ENCODE data around the gene TMC6. TPM values are rescaled to one million over a fixed set of nuclear protein-coding genes. Genes with fewer than 3 reads are reported as not detected.

TMC6 gene
- total RNA-seq, 1 donor from 2014 or later, result 251 TPM

DNA sequence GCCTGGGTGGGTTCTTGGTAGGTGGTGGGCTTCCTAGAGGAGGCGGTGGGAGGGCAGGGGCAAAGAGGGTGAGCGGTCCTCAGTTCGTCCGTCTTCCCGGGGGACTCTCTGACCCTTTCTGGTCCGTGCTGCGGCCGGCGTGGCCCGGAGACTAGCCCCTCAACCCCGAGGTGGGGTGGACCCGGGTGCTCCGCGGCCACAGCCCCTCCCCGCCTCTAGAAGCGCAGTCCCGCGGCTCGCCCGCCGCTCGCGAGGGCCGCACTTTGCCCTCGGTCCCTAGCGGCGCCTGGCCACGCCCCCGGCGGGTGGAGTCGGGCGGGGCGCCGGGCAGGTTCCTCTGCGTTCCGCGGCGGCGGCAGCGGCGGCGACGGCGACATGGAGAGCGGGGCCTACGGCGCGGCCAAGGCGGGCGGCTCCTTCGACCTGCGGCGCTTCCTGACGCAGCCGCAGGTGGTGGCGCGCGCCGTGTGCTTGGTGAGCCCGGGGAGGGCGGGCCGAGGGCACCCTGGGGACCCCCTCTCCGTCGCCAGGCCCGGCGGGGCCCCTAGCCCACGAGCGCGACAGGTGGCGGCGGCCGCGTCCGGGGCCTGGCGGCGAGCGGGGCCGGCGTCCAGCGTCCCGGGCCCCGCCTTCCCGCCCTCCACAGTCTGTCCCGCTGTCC is 39.8 kb upstream of the TMC6 start, which contains the start of gene SYNGR2:
SYNGR2 (plus strand) TSS at position 340 of the 661 bp plus-strand sequence; CDS start at position 376, 36 bp downstream.
- peak; percentile 98 for DNase-seq
- Mint-ChIP-seq H3K27ac (peak within 1 kb of the TSS; percentile 78), H3K9me3 (no peaks in the 10 kb centered on the region), H3K27me3 (no peaks in the 10 kb centered on the region), H3K36me3 (ENCODE audit: low read depth) (peaks cover 22% of the 10 kb centered on the region), H3K4me3 (peak within 1 kb of the TSS; percentile 81), H3K4me1 (peaks cover 30% of the 10 kb centered on the region)
- intact Hi-C loops (cut with micrococcal nuclease), result loop anchor here (2.0 to 5.0 kb wide), 2 partner anchors 36 to 56 kb away; partner anchors contain the start of gene TMC8

DNA sequence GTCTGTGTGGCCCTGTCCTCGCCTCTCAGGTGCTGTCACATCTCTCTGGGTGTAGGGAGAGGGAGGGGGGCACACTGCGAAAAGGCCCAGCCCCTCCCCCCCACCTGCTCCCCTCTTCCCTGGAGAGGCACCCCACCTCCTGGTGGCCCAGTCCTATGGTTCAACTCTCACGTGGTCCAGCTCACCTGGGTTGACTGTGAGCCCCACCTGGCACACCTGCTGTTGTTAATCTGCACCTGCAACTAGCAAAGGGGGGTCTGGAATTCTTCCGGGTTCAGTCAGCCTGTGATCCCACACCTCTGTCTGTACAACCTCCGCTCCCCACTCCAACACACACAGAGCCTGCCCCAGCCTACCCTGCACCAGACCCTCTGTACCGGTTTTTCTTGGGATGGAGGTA is 37.9 kb upstream of the TMC6 start:
- no peaks in the 10 kb centered on the region for H3K9me3 Mint-ChIP-seq
- intact Hi-C loops (cut with micrococcal nuclease), result loop anchor here (5.0 kb wide), 1 partner anchor 34 kb away; the partner anchor contains the start of gene TMC8
- peaks cover 13% of the 10 kb centered on the region for H3K4me1 Mint-ChIP-seq
- H3K27me3 Mint-ChIP-seq, result no peaks in the 10 kb centered on the region
- H3K27ac Mint-ChIP-seq, result no peak overlapping the region
- H3K36me3 Mint-ChIP-seq (ENCODE audit: low read depth), result peaks cover 5% of the 10 kb centered on the region
- no peak overlapping the region for H3K4me3 Mint-ChIP-seq
- DNase-seq, result no peak

DNA sequence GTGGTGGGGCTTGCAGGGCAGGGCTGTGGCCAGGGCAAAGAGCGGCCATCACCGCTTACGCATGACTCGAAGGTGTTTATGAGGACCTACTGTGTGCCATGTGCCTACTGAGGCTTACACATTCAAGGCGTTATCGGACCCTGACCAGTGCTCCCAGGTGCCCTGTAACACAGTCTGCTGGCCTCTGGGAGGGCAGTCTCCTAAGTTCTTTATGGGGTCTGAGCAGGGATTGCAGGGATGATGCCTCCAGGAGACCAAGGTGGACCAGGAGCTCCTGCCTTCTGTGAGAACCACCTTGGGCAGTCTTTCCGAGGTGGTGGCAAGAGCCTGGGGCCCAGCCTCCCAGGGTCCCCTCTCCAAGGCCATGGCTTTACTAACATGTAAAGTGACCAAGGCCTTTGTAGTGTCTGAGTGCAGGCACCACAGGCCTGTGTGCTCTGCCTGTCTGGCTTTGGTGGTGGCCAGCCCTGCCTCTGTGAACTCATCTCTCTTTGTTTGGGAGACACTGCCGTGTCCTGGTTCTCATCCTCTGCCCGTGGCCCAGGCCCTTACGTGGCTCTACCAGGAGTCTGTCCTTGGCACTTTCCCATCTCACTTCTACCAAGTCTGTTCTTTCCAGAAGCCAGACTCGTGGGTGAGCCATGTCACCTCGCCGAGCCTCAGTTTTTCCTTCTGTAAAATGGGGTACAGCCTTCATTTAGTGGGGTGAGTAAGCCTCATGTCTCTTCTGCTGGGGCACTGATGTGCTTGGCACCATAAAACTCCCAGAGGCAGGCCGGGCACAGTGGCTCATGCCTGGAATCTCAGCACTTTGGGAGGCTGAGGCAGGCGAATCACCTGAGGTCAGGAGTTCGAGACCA is 36.4 kb upstream of the TMC6 start:
- H3K9me3 Mint-ChIP-seq, result no peaks in the 10 kb centered on the region
- DNase-seq, result no peak
- no peak overlapping the region for H3K4me3 Mint-ChIP-seq
- intact Hi-C loops (cut with micrococcal nuclease), result loop anchor here (5.0 kb wide), 1 partner anchor 33 kb away; the partner anchor contains the start of gene TMC8
- peaks cover 5% of the 10 kb centered on the region for H3K4me1 Mint-ChIP-seq
- no peak overlapping the region for H3K27ac Mint-ChIP-seq
- H3K36me3 Mint-ChIP-seq (ENCODE audit: low read depth), result no peaks in the 10 kb centered on the region
- no peaks in the 10 kb centered on the region for H3K27me3 Mint-ChIP-seq

DNA sequence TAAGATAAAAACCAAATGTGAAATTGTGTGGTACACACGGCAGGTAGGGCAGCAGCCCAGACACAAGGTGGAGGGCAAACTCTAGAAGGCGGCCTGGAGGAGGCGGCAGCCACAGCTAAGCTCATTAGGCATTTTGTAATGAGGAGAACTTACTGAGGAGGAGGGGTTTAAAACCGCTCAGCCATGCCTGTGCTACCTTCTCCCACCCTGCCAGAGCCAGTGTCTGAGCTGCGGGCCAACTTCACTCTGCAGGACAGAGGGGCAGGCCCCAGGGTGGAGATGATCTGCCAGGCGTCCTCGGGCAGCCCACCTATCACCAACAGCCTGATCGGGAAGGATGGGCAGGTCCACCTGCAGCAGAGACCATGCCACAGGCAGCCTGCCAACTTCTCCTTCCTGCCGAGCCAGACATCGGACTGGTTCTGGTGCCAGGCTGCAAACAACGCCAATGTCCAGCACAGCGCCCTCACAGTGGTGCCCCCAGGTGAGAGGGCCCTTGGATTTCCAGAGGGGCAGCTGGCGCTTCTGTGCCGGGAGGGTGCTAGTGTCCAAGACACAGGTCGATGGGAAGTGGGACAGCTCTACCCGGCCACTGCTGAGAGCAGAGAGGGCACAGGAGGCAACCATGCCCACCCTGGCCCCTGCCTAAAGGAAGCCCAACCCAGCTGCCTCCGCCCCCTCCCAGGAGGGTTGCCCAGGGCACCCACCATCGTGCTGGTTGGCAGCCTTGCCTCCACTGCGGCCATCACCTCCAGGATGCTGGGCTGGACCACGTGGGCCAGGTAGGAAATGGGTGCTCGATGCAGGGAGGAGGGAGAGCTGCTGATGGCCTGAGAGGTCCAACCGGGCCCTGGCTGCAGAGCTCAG is 35.6 kb upstream of the TMC6 start:
- Mint-ChIP-seq H3K27me3 (no peaks in the 10 kb centered on the region), H3K27ac (no peak overlapping the region), H3K9me3 (no peaks in the 10 kb centered on the region), H3K4me1 (peaks cover 6% of the 10 kb centered on the region), H3K36me3 (ENCODE audit: low read depth) (no peaks in the 10 kb centered on the region), H3K4me3 (no peak overlapping the region)
- no peak for DNase-seq
- intact Hi-C loops (cut with micrococcal nuclease), result no loop called here

DNA sequence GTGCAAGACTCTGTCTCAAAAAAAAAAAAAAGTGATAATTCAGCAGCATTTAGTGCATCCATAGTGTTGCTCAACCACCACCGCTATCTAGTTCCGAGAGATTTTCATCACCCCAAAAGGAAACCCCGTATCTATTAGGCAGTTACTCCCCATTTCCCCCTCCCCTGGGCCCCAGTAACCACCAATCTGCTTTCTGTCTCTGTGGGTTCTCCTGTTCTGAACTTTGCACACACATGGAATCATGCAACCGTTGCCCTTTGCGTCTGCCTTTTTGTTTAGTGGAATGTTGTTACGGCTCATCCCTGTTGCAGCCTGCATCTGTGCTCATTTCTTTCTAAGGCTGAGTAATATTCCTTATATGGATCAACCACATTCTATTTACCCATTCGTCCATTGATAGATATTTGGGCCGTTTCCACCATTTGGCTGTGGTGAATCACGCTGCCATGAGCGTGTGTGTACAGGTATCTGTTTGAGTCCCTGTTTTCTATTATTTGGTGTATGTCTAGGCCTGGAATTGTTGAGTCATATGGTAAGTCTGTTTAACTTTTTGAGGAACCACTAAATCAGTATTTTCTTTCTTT is 31.1 kb upstream of the TMC6 start:
- Mint-ChIP-seq H3K4me1 (peaks cover 9% of the 10 kb centered on the region), H3K27me3 (no peaks in the 10 kb centered on the region), H3K4me3 (no peak overlapping the region), H3K36me3 (ENCODE audit: low read depth) (no peaks in the 10 kb centered on the region), H3K27ac (peak overlapping the region; percentile 56), H3K9me3 (no peaks in the 10 kb centered on the region)
- intact Hi-C loops (cut with micrococcal nuclease), result no loop called here
- DNase-seq, result no peak

DNA sequence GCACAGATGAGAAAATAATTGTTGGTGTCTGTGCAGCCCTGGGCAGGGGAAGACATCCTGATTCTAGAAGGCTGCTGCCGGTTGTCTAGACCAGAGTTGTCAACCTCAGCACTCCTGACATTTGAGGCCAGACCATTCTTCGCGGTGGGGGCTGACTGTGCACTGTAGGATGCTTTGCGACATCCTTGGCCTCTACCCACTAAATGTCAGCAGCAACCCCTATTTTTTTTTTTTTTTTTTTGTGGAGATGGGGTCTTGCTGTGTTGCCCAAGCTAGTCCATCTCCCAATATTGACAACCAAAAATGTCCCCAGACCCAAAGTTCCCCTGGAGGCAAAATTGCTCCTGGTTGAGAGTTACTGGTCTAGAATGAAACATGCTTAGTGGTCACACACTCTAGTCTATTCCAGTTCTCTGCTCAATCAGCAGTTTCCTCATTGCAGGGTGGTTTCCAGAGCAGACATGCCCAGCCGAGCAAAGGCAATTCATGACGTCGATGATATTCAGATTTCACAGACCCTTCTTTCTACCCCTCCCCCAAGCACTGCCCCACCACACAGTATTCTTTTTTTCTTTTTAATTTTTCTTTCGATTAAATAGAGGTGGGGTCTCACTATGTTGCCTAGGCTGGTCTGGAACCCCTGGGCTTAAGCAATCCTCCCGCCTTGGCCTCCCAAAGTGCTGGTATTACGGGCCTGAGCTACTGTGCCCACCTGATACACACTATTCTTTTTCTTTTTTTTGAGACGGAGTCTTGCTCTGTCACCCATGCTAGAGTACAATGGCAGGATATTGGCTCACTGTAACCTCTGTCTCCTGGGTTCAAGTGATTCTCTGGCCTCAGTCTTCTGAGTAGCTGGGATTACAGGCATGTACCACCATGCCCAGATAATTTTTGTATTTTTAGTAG is 26.6 kb upstream of the TMC6 start:
- no peak for DNase-seq
- H3K27ac Mint-ChIP-seq, result no peak overlapping the region
- H3K27me3 Mint-ChIP-seq, result no peaks in the 10 kb centered on the region
- intact Hi-C loops (cut with micrococcal nuclease), result no loop called here
- H3K36me3 Mint-ChIP-seq (ENCODE audit: low read depth), result no peaks in the 10 kb centered on the region
- no peak overlapping the region for H3K4me3 Mint-ChIP-seq
- no peaks in the 10 kb centered on the region for H3K9me3 Mint-ChIP-seq
- H3K4me1 Mint-ChIP-seq, result peaks cover 9% of the 10 kb centered on the region

DNA sequence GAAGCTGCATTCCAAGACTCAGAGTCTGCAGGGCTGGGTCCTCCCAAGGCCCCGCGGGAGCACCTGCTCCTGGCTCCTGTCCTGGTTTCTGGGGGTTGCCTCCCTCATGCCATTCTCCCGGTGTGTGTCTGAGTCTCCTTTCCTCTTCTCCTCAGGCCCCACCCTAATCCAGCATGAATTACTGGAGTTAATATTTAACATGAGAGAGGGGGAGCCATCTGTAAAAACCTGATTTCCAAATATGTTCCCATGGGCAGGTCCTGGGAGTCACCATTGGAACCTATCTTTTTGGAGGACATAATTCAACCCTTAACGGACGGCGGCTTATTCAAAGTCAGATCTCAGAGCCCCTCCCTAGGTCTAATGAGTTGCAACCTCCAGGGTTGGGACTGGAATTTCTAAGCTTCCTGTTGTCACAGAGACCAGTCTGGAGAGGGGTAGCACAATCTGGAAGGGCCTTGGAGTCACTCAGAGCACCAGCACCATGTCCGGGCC is 23.0 kb upstream of the TMC6 start:
- intact Hi-C loops (cut with micrococcal nuclease), result no loop called here
- H3K27ac Mint-ChIP-seq, result no peak overlapping the region
- no peaks in the 10 kb centered on the region for H3K36me3 Mint-ChIP-seq (ENCODE audit: low read depth)
- H3K27me3 Mint-ChIP-seq, result peaks cover 3% of the 10 kb centered on the region
- H3K4me3 Mint-ChIP-seq, result no peak overlapping the region
- no peak for DNase-seq
- peaks cover 13% of the 10 kb centered on the region for H3K4me1 Mint-ChIP-seq
- H3K9me3 Mint-ChIP-seq, result no peaks in the 10 kb centered on the region

DNA sequence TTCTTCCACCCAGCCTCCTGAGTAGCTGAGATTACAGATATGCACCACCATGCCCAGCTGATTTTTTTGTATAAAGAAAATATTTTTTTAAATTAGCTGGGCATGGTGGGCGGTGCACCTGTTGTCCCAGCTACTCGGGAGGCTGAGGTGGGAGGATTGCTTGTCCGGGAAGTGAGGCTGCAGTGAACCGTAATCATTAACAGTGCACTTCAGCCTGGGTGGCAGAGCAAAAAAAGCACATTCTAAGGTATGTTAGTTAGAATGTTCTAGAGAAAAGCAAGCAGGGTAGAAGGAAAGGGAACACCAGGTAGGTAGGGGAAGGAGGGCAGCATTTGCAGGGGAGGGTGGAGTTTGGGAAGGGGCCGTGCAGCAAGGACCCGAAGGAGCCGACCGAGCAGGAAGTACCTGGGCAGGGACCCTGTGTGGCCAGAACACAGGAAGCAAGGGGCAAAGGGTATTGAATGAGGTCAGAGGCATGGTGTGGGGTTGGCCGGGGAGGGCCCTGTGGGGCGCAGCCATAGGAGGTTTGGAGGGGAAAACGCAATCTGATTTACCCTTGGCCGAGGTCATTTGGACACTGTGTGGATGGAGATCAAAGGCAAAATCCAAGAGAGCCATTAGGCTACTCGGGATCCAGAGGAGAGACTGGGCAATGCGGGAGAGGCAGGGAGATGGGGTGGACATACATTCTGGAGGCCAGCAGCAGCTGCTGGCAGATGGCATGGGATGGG is 19.9 kb upstream of the TMC6 start:
- no peak overlapping the region for H3K27ac Mint-ChIP-seq
- intact Hi-C loops (cut with micrococcal nuclease), result no loop called here

DNA sequence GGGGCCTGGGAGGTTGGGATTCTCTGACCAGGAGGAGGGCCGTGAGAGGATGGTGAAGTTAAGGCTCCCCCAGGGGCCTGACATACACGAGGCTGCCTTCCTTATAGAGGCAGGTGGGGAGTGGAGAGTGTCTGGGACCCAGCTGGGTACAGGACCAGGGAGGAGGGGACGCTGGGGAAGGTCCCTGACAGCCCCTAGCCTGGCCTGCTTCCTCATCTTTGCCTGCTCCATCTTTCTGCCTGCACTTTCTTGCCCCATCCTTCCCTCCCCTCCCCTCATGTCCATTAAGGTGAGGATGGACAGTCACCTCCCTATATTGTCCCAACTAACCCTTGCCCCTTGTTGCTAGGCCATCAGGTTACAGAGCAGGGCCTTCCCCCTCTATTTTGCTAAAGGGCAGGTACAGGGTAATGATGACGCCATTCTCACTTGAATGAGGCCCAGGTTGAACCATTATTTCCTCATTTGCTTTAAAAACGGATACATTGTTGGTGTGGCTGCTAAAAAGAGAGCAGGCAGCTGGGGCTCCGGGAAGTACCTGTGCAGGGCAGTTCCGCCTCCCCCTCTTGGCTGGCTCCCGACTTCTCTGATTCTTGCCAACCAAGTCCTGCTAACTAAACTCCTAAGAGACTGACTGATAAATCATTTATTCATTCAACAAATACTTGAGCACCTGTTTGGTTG is 18.9 kb upstream of the TMC6 start:
- peaks cover 12% of the 10 kb centered on the region for H3K4me1 Mint-ChIP-seq
- H3K36me3 Mint-ChIP-seq (ENCODE audit: low read depth), result peaks cover 4% of the 10 kb centered on the region
- H3K4me3 Mint-ChIP-seq, result no peak overlapping the region
- intact Hi-C loops (cut with micrococcal nuclease), result no loop called here
- H3K9me3 Mint-ChIP-seq, result no peaks in the 10 kb centered on the region
- peak overlapping the region; percentile 20 for H3K27ac Mint-ChIP-seq
- H3K27me3 Mint-ChIP-seq, result peaks cover 3% of the 10 kb centered on the region
- DNase-seq, result peak; percentile 60

More for the DNA sequence above, 19.9 kb upstream of the TMC6 start:
- H3K36me3 Mint-ChIP-seq (ENCODE audit: low read depth), result no peaks in the 10 kb centered on the region
- peaks cover 10% of the 10 kb centered on the region for H3K4me1 Mint-ChIP-seq
- no peak for DNase-seq
- no peaks in the 10 kb centered on the region for H3K9me3 Mint-ChIP-seq
- peaks cover 3% of the 10 kb centered on the region for H3K27me3 Mint-ChIP-seq
- no peak overlapping the region for H3K4me3 Mint-ChIP-seq

DNA sequence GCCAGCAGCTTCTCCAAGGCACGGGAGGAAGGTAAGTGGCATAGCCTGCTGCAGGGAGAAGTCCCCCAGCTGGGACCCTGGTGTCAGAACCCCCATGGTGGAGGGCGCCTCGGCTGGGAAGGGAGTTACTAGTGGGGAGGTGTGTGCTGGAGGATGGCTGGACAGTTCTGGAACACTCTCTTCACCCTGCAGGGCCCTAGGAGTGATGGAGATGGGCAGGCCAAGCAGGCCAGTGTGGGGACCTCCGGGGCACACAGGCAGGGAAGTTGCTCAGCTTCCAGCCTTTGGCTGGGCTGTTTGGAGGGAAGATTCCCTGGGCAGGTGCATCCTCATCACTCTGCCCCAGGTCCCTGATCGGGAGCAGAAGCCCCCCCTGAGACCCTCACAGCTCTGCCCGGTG is 18.3 kb upstream of the TMC6 start:
- intact Hi-C loops (cut with micrococcal nuclease), result no loop called here
- H3K36me3 Mint-ChIP-seq (ENCODE audit: low read depth), result peaks cover 6% of the 10 kb centered on the region
- H3K4me1 Mint-ChIP-seq, result peaks cover 12% of the 10 kb centered on the region
- no peaks in the 10 kb centered on the region for H3K9me3 Mint-ChIP-seq
- no peak overlapping the region for H3K4me3 Mint-ChIP-seq
- H3K27me3 Mint-ChIP-seq, result peaks cover 3% of the 10 kb centered on the region
- peak; percentile 55 for DNase-seq
- peak overlapping the region; percentile 41 for H3K27ac Mint-ChIP-seq

DNA sequence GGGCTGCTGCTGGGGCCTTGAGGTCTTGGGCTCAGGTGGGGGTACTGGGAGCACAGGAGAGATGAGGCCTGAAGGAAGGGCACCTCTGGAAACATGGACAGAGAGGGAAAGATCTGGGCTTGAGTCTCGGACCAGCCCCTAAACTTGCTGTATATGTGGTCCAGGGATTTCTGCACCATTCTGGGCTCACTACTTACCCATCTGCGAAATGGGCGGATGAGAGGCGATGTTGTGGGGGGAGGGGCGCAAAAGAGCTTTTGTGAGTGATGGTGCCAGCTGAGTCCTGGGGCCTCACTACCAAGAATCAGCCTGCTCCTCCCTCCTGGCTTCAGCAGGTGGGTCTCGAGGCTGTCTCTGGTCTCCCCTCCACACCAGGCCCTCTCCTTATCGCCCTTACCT is 17.9 kb upstream of the TMC6 start:
- Mint-ChIP-seq H3K36me3 (ENCODE audit: low read depth) (peaks cover 6% of the 10 kb centered on the region), H3K4me1 (peaks cover 12% of the 10 kb centered on the region), H3K4me3 (no peak overlapping the region), H3K9me3 (no peaks in the 10 kb centered on the region), H3K27me3 (peaks cover 3% of the 10 kb centered on the region), H3K27ac (peak overlapping the region; percentile 16)
- DNase-seq, result no peak
- intact Hi-C loops (cut with micrococcal nuclease), result no loop called here
